GM21423 (cell line): ENCODE results near the gene RARA.

Experiments used
- ATAC-seq: cut with Tn5 transposase; IDR thresholded peaks from one replicate; pipeline ENCODE4 v1.9.1; 2021; ENCODE audit warnings: mild to moderate bottlenecking, moderate library complexity; ENCODE audit not compliant: unreplicated experiment

Gene RARA

DNA sequence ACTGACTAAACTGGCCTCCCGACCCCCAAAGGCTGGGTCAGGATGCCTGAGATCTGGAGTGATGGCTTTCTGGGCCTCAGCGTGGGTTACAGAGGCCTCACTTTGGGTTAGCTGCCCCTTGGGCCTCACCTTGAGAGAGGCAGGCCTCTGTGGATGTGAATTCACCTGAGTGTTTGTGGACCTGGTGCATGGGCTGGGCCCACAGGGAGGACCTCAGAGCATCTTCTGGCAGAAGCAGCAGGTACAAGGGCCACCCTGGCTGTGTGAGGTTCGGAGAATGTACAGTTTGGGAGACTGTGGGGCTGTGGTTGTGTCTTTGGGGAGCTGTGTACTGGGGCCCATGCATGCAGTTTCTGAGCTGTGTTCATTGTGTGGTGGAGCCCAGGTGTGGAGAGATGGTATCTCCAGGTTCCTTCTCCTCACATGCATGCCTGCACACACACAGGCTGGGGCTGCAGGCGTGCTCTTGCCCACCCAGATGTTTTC, 18.3 kb downstream of the RARA start:
- no peak for ATAC-seq

GRCh38 chr17:40327735-40328385, 18.9 kb downstream of the RARA start:
- no peak for ATAC-seq

GRCh38 chr17:40328386-40328766, 19.4 kb downstream of the RARA start:
- ATAC-seq: no peak

- ATAC-seq: no peak
These were observed 21.1 kb downstream of the RARA start for GRCh38 chr17:40329839-40330794.

GRCh38 chr17:40330850-40331470, 22.0 kb downstream of the RARA start:
- no peak for ATAC-seq

GRCh38 chr17:40331743-40332641, 23.0 kb downstream of the RARA start:
- ATAC-seq: no peak

GRCh38 chr17:40333781-40334448, 24.9 kb downstream of the RARA start:
- no peak for ATAC-seq

DNA sequence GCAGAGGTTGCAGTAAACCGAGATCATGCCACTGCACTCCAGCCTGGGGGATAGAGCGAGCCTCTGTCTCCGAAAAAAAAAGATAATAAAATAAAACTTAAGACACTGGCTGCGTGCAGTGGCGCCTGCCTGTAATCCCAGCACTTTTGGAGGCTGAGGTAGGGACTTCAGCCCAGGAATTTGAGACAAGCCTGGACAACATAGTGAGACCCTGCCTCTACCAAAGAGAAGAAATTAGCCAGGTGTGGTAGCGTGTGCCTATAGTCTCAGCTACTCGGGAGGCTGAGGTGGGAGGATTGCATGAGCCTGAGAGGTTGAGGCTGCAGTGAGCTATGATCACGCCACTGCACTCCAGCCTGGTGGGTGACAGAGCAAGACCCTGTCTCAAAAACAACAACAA, 26.6 kb downstream of the RARA start:
- ATAC-seq: no peak

GRCh38 chr17:40337351-40337750, 28.4 kb downstream of the RARA start:
- ATAC-seq: no peak

DNA sequence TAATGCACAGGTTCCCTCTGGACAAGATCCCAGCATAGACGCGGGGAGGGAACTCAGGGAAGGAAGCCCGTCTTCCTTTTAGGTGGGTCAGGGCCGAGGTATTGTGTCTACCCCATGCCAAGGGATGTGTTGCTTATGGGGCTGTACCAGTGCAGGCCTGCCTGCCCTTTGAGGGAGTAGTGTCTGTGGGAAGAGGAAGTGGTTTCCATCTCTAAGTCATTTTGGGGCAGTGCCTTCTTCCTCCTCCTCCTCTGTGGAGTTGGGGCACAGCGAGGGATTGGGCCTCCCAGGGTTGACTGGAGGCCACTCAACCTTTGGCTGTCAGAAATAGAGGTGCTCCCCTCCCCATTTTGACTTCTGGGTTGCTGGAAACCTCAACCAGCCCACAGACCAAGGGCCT, 29.1 kb downstream of the RARA start:
- ATAC-seq: no peak

DNA sequence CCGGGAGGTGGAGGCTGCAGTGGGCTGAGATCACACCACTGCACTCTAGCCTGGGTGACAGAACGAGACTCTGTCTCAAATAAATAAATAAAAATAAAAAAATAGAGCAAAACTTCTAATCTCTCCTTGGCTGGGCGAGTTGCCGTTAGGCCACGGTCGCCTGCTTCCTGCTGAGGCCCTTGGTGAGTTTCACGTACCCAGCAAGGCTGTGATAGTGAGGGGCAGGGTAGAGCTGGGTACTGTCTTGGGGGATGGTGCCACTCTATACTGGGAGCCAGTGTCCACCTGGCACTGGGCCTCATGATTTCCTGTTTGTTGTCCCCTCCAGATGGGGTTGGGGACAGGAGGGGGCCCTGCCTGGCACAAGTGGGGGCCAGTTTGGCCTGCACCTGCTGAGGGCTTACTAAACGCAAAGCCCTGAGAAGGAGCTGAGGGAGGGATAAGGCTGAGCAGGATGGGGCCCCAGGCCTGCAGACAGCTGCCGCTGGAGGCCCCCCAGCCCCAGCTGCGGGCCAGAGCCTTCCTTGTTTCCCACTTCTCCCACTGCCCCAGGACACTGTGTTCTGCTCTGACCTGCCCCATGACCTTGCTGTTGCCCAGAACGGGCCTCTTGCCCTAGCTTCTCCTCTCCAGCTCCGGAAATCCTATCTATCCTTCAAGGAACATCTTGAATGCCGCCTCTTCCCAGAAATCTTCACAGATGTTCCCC, 30.1 kb downstream of the RARA start:
- no peak for ATAC-seq

GRCh38 chr17:40340327-40340726, 31.3 kb downstream of the RARA start:
- no peak for ATAC-seq

GRCh38 chr17:40340880-40341807, 32.2 kb downstream of the RARA start:
- ATAC-seq: peak; percentile 60

DNA sequence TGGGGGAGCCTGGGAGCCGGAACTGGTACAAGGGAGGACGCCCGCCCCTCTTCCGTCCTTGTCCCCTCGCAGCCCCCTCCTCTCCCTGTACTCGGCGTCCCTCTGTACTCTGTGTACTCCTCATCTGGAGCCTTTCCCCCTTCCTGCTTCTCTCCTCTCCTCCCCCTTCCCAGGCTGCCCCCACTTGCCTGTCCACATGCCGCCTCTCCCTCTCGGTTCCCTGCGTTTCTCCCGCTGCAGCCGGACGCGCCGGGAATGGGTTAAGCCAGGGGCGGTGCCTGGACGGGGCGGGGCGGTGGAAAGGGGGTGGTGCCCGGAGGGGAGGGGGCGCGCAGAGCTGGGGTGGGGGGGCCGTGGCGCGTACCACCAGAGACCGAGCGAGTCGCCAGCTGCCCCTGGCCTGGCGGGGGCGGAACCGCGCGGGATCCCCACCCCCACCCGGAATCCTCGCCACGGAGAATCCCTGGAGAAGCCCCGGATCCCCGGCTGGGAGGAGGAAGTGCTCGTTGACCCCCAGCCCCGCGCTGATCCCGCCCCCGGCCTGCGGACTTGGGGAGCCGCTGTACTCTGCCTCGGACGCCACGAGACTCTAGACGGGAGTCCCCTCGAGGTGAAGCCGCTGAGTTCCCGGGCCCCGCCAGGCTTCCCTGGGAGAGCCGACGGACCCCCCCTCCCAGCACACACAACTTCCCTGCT, 33.0 kb downstream of the RARA start:
- ATAC-seq: no peak

DNA sequence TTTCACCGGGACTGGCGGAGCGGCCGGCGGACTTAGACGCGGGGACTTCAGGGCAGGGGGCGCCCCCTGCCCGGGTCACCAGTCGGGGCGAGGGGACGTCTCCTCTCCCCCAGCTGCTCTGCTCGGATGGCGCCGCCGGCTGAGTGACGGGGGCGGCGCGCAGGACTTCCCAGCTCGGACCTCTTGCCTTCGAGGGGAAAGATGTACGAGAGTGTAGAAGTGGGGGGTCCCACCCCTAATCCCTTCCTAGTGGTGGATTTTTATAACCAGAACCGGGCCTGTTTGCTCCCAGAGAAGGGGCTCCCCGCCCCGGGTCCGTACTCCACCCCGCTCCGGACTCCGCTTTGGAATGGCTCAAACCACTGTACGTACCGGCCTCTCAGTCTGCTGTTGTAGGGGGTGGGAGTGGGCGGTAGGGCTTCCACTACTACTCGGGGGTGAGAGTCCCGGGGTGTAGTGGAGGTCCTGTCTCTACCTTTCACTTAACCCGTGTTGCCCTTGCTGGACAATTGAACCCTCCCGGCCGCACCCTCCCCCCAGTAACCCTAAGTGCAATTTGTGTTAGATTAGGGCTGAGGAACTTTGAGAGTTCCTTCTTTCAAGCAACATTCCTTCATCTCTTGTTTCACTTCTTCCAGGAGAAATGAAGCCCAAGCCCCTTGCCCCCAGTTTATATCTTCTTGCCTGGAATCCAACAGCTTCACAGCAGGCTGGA, 33.7 kb downstream of the RARA start:
- no peak for ATAC-seq

DNA sequence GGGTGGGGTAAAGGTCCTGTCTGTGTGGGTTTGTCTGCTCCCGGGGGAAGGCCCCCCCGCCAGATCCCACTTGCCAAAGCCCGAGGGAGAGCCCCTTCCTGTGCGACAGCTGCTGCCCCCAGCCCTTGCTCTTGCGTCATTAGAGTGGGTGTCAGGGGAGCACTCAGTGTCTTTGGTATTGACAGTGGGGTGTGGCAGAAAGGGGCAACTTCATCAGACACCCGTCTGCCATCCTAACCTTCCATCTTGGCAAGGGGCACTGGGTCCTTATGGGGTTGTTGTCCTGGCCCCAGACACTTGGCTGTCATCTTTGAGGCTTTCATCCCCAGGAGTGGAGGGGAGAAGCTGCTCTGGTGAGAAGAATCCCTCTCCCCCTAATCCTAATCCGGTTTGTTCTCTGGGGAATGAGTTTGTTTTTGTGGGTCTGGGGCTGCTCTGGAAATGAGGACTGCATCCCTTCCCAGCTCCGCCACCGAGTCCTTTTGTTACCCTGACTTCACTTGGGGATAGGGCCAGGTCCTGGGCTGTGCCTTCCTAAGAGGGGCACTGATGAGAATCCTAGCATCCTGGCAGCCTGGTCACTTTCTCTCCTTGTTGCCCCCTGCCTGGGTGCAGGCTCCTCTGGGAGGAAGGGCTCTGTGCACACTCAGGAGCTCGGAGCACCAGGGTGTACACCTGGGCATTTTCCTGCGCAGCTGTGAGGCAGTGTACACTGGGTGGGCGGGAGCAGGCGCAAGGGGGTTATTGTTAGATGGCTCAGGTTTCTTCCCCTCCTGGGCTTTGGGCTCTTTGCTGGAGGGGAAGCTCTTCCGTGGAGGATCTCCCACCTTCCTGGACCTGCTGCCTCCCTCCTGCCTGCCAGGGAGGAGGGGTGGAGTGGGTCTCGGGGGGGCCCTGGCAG, 34.5 kb downstream of the RARA start:
- ATAC-seq: no peak
